ENCODE data around the gene EDC3.

Gene EDC3

GRCh38 chr15:74626752-74627692, 68.8 kb downstream of the EDC3 start:
- H3K4me3 ChIP-seq (ENCODE audit: low read depth, low read length): no peak overlapping the region

GRCh38 chr15:74626336-74626735, 69.5 kb downstream of the EDC3 start:
- H3K4me3 ChIP-seq (ENCODE audit: low read depth, low read length): no peak overlapping the region

GRCh38 chr15:74625693-74626092, 70.1 kb downstream of the EDC3 start:
- no peak overlapping the region for H3K4me3 ChIP-seq (ENCODE audit: low read depth, low read length)

DNA sequence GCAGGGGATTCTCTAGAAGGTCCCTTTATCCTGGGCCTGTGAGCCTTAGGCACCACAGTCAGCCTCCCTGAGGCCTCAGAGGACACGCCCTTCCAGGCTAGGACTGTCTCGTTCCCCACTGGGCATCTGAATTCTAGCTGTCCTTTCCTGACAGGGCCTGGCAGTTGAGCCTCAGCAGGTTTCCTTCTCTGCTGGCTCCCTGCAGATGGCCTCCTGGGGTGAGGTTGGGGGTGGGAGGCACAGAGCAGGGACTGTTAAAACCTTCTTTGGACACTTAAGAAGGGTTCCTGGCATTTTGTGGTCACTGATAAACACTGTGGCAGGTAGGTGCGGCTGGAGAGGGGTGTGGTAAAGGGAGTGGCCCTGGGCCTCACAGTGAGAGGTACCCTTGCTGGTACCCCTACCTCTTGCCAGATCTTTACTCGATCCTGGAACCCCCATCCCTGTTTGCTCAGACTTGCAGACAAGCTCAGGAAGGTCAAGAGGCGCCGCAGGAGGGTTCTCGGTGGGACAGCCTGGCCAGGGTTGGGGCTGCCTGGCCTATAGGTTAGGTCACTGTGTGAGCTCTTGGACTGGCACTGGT, 71.7 kb downstream of the EDC3 start:
- no peak overlapping the region for H3K4me3 ChIP-seq (ENCODE audit: low read depth, low read length)

DNA sequence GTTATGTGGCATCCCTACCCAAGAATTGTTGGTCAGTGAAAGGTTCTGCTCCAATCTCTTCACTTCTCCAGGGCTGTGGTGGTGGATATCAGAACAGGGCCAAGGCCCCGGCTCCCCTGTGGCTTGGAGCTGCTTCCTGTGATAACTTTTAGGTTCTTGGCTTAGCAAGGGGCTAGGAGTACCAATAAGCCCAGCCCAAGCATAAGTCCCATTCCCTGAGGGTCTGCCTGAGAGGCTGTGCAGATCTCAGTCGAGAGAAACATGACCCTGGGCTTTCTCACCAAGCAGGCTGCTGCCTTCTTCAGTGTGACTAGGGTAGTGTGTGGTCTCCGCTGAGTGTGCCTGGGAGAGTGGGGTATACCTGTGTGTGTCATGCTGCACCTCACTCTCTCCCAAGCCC, 73.1 kb downstream of the EDC3 start:
- H3K4me3 ChIP-seq (ENCODE audit: low read depth, low read length): no peak overlapping the region

- no peak overlapping the region for H3K4me3 ChIP-seq (ENCODE audit: low read depth, low read length)
Observed at GRCh38 chr15:74621936-74622335, 73.9 kb downstream of the EDC3 start.

- H3K4me3 ChIP-seq (ENCODE audit: low read depth, low read length): no peak overlapping the region
Observed at GRCh38 chr15:74621546-74621920, 74.3 kb downstream of the EDC3 start.

- no peak overlapping the region for H3K4me3 ChIP-seq (ENCODE audit: low read depth, low read length)
Observed at GRCh38 chr15:74620636-74621545, 74.9 kb downstream of the EDC3 start.

DNA sequence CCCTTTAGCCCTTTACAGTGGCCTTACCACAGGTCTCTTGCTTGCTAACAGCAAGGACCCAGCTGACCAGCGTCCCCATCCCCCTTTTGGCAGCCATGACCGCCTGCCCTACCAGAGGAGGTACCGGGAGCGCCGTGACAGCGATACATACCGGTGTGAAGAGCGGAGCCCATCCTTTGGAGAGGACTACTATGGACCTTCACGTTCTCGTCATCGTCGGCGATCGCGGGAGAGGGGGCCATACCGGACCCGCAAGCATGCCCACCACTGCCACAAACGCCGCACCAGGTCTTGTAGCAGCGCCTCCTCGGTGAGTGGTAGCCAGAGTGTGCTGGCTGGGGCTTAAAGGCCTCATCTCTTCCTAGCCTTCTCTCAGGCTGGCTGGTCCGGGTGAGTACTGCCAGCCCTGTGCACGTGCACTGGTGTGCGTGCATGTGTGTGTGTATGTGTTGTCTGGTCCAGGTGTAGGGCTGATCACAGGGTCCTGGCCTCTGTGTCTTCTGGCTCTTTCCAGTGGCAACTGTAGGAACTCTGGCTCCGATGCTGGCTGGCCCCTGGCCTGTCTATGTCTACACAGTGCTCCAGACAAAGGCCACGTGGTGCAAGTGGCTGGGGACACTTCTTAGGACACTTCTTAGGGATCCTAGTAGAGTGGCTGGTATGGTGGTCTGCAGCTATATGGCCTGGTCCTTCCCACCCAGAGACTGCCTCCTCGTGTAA, 75.7 kb downstream of the EDC3 start:
- no peak overlapping the region for H3K4me3 ChIP-seq (ENCODE audit: low read depth, low read length)

DNA sequence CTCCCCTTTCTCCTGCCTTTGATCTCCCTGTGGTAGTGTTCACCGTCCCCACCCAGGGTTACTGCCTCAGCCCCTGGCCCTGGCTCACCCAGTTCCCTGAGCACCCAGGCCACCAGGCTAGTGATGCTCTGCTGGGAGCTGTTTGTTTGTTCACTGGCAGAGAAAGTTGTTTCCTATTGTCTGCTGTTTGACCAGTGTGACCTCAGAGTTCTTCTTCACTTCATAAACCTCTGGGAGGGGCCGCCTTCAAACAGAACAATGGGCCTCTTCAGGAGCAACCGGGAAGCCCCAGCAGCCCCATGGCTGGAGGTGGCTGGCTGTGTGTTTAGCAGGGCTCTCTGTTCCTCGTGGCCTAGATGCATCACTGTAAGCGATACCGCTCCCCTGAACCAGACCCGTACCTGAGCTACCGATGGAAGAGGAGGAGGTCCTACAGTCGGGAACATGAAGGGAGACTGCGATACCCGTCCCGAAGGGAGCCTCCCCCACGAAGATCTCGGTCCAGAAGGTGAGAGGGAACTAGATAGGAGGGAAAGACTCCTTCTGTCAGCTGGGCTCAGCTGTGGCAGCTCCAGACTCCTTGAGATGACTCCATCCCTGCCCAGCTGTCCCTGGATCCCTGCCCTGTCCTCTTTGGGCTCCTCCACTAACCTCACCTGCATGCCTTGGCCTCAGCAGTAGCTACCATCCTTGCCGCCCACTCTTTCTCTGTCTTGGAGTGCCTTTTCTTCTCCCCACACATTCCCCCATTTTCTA, 76.8 kb downstream of the EDC3 start:
- H3K4me3 ChIP-seq (ENCODE audit: low read depth, low read length): no peak overlapping the region

DNA sequence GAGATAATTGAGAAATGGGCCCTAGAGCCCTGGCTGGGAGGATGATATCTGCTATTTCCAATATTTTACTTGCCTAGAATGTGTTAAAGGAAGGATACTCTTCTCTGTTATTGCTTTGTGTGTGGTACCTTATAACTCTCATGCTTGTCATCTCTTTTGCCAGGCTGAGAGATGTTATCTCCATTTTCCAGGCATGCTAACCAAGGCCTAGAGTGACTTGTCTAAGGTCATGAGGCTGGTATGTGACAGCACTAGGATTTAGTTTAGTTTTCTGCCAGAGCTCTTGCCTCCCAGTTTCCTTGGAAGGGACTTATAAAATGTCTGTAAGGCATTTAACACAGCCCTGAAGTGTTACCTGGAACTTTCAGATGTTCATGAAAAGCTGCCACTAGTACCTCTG, 78.8 kb downstream of the EDC3 start:
- H3K4me3 ChIP-seq (ENCODE audit: low read depth, low read length): peak overlapping the region; percentile 83

- H3K4me3 ChIP-seq (ENCODE audit: low read depth, low read length): peak overlapping the region; percentile 83
Observed at GRCh38 chr15:74616366-74616939, 79.4 kb downstream of the EDC3 start.

DNA sequence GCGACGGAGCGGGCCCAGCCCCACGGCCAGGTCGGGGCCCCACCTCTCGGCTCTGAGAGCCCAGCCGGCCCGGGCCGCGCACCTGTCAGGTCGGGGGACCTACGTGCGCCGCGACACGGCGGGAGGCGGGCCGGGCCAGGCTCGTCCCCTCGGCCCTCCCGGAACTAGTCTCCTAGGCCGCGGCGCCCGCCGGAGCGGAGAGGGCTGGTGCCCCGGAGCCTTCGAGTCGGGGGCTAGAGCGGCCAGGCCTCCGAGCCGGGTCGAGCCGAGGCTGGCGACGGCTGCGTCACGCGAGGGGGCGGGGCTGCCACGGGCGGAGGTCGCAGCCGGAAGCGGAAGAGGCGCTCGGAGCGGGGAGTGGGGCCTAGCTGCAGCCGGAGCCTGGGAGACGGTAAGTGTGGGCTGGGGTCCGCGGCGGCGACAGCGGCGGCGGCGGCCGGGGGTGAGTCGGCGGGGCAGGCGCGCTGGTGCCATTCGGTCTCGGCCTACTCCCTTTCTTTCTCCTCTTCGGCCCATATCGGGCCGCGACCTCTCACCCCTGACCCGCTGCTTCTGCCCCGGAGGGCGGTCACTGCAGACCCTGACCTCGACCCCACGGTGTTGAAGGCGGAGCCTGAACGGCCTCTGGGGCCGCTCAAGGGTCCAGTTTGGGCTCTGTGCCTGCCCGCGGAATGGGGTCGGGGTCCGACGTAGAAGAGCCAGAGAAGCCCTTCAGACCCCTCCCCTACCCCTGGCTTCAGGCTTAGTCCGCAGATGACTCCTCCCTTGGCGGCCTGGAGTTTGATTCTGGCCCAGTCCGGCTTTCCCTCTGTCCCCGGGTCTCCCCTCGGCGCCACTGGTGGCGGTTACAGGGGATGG, 80.1 kb downstream of the EDC3 start, which contains the start of gene CLK3:
TSS of gene CLK3 (plus strand) at position 329 of the 858 bp plus-strand sequence. CDS start 3,361 bp downstream, outside the sequence.
- H3K4me3 ChIP-seq (ENCODE audit: low read depth, low read length): peak within 1 kb of the TSS; percentile 83

DNA sequence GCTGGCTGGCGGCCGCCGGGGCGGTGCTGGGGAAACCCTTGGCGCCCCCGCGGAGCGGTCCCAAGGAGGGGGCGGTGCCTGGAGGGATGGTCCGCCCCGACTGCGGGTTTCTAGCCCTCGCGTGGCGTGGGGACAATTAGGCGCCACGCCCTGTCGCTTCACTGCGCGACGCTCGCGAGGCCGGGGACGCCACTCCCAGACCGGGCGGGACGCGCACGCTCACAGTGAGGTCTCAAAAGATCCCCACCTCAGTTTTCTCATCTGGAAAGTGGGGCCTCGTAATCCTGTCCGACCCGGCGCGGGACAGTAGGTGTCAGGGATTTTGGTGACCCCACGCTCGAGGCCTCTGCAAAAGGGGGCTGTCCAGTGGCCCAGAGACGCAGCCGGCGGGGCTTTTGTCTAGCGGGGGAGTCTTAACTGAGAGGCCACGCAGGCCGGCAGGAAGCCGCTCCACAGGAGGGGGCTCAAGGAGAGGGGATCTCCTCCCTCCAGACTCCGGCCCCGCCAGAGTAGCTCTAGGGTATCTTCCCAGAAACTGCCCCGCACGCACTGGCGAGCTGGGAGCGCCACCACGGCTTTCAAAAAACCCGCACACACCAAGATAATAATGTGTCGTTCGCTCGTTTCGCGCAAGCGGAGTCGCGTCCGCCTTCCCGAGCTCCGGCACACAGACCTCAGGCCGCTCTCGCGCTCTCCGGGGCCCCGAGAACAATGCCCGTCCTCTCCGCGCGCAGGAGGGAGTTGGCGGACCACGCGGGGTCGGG, 80.9 kb downstream of the EDC3 start:
- H3K4me3 ChIP-seq (ENCODE audit: low read depth, low read length): peak overlapping the region; percentile 83

GRCh38 chr15:74613953-74614743, 81.7 kb downstream of the EDC3 start:
- peak overlapping the region; percentile 83 for H3K4me3 ChIP-seq (ENCODE audit: low read depth, low read length)

DNA sequence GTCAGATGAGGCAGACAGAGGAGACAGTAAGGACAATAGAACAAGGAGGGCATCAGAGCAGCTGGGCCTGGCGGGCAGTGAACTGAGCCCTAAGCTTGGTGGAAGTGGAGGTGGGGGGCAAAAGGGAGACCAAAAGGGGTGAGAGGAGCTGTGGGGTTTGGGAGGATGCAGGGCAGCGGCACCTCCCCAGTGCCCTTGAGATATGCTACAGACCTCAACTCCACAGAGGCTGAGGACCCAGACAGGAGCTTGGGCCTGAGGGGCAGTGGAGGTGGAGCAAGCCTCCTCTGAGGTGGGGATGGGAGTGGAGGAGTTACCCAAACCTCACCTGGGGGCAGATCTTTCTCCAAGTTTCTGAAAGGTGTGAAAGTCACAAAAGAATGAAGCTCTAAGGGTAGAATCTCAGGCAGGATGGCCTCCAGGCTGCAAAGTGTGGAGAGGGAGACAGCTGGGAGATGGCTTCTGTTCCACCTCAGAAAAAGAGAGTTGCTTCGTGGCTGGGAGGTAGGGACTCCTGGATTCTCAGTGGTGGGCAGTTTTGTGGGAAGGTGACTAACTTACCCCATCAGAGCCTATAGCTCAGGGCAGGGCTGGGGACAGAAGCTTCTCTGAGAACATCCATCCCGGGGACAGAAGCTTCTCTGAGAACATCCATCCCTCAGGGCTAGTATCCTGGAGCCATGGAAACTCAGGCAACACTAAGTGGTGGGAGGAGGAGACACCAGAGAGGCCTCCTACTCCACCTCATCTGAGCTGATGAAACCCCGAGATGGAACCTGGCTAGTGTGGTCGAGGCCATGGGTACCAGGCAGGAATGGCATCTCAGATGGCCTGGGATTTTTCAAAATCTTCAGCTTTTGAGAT, 82.5 kb downstream of the EDC3 start:
- H3K4me3 ChIP-seq (ENCODE audit: low read depth, low read length): no peak overlapping the region
